ENCODE results near the gene TACSTD2.
"Not testable (repeated sequence)": the region's sequence is repeated elsewhere in the genome, so short reads cannot be mapped to it uniquely, and the experiment has no call there.

Gene TACSTD2

GRCh38 chr1:58555393-58555792 is 21.7 kb downstream of the TACSTD2 start:
- no peak for DNase-seq

DNA sequence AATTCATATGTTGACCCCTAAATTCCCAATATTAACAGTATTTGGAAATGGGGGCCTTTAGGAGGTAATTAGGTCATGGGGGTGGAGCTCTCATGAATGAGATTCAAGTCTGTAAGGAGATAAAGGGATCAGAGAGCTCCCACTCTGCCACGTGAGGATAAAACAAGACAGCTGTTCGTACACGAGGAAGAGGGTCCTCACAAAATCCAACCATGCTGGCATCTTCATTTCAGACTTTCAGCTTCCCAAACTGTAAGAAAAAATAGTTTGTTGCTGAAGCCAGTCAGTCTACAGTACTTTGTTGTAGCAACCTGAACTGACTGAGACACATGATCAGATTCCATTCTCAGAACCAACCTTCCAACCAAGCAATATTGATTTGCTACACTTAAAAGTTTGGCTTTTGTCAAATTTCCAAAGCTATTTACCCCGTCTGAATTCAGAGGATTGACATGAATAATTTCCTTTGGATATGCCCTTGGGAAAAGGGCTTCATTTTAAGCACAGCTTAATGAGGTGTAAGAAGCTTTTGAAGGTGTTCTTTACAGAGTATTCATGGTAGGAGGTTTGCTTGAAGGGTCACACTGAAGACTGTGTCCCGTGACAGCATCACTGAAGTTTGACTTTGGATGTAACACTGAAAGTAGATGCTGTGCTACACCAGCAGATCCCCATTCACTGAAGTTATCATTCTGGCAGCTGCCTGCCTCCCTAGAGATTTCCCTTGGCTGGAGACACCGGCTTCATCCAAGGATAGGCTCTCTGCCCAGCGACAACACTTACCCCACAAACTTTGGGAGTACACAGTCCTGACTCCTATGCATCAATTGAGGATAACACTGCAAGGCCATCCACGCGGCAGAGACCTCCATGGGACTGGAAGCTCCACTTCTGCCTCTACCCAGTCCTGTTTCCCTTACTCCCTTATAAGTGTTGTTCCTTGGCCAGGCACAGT is 25.6 kb downstream of the TACSTD2 start:
- no peak for DNase-seq

DNA sequence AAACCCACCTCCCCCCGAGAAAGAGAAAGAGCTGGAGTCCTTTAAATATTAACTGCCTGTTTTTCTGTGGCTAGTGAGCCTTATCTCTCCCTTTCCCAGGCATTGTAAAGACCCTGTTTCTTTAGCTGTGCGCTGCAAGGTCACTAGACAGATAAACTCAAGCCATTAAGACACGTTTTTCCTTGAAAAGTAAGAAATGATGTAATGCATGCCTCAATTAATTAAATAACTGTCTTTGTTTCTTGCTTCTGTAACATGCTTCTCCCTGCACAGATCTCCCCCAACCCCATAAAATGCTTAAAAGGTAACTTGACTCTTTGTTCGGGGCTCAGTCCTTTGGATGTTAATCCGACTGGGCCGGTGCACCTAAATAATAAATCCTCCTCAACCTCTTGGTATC is 27.8 kb downstream of the TACSTD2 start:
- not testable (repeated sequence) for DNase-seq

DNA sequence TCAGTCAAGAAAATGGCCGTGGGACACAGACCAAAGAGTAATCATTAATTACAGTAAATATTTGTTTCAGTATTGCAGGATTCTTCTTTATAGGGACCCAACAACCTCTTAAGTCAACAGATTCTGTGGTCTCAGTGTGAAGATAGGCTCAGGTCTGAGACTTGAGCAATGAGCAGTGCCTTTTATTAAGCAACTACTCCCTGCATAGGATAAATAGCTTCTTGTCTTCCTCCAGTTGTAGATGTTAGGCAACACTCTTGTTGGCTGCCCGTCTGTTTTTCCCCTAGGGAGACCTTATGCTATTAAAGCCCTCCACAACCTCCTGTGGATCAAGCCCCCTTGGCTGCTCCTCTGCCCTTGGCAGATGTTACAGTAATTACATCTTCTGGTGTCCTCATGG is 28.7 kb downstream of the TACSTD2 start:
- DNase-seq: no peak

- DNase-seq: peak; percentile 95
Observed at GRCh38 chr1:58546520-58547308, 30.3 kb downstream of the TACSTD2 start, which contains the start of gene OMA1. Gene OMA1 (minus strand): TSS chr1:58546726. CDS start chr1:58539294, 7,432 bp downstream.

- DNase-seq: peak; percentile 68
Observed at GRCh38 chr1:58545591-58546519, 31.2 kb downstream of the TACSTD2 start.

DNA sequence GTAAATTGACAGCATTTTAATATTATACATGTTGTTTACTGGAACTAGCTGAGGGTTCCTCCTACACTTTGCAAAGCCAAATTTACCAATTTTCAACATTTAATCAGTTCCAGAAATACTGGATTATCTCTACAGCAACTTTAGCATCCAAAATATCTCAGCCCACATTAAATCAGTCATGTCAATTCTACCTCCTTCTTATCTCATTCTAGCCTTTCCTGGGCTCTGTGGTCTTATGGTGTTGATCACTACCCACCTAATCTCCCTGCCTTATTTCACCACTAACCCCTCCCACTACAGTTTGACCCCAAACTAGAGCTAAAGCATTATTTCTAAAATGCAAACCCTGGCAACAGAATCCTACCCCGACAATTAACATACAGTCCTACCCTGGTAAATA is 33.8 kb downstream of the TACSTD2 start:
- DNase-seq: no peak

DNA sequence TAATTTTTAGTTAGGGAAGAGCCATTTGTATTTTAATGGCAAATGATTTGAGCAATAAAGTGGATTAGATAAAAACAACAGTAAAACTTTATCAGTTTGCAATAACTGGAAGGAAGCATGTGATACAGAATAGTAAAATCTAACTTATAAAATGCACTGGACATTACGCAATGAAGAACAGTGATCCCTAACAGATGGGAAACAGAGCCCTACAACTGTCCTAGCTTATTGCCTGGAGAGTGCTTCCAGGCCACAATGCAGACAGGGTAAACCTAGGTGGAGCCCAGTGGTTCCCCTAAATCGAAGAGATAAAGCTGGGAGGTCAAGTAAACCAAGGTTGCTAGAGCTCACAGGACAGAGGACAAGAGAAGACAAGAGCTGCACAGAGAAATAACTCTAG is 37.5 kb downstream of the TACSTD2 start:
- DNase-seq: no peak

GRCh38 chr1:58538821-58539220 is 38.2 kb downstream of the TACSTD2 start:
- DNase-seq: no peak

- DNase-seq: not testable (repeated sequence)
Observed at GRCh38 chr1:58531842-58532241, 45.2 kb downstream of the TACSTD2 start.

DNA sequence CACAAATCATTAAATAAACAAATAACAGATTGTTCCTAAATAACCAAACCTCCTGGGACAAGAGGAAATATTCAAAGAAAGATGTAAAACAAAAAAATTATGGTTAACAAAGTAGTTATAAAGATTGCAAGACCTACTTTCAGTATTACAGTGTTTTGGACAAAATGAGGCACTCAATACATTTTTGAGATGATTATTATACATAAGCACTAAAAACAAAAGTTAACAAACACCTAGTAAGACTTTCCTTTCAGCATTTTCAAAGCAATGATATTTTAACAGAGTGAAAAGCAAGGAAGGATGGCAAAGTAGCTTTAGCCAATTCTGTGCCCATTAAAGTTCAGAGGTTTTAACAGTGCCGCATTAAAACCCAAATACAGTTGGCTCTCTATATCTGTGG is 47.8 kb downstream of the TACSTD2 start:
- DNase-seq: no peak

GRCh38 chr1:58528518-58528917 is 48.5 kb downstream of the TACSTD2 start:
- no peak for DNase-seq
